ENCODE measurements around the gene SLC44A1.

Gene SLC44A1

GRCh38 chr9:105329719-105330062 lies 85.2 kb downstream of the SLC44A1 start:
- H2AK5ac ChIP-seq (ENCODE audit: low read length, severe bottlenecking): no peak overlapping the region
- H4K91ac ChIP-seq (ENCODE audit: low read length): no peak overlapping the region
- H2BK15ac ChIP-seq (ENCODE audit: low read depth, poor library complexity, severe bottlenecking): no peak overlapping the region
- peak; percentile 16 for DNase-seq
- H3K27me3 ChIP-seq (ENCODE audit: control insufficient read depth in 1 of 2, insufficient read depth in 1 of 2, low read length in 2 of 2): no peaks in the 10 kb centered on the region
- H3K14ac ChIP-seq (ENCODE audit: low read length in 2 of 2): no peak overlapping the region
- no peaks in the 10 kb centered on the region for H3K4me1 ChIP-seq (ENCODE audit: control insufficient read depth, insufficient read depth, low read depth, low read length)
- no peak overlapping the region for H3K4me2 ChIP-seq (ENCODE audit: low read length, poor library complexity, severe bottlenecking)
- H3K4ac ChIP-seq (ENCODE audit: low read depth in 1 of 2, low read length in 2 of 2): no peak overlapping the region
- H3K9ac ChIP-seq (ENCODE audit: low read length): peak overlapping the region; percentile 91
- no peak overlapping the region for H2BK5ac ChIP-seq (ENCODE audit: low read depth, low read length, poor library complexity, severe bottlenecking)
- H3K4me3 ChIP-seq (ENCODE audit: insufficient read depth in 1 of 2, low read depth in 1 of 2, low read length in 2 of 2): peak overlapping the region in 1 of 2 experiments; percentile 64
- peak overlapping the region in 1 of 2 experiments; percentile 9 for H3K18ac ChIP-seq (ENCODE audit: low read depth in 1 of 2, low read length in 2 of 2)
- no peak overlapping the region for H3K23ac ChIP-seq (ENCODE audit: low read length in 2 of 2)
- H2BK120ac ChIP-seq (ENCODE audit: low read depth, low read length): no peak overlapping the region
- no peak overlapping the region for H2AFZ ChIP-seq (ENCODE audit: low read depth, low read length)
- WGBS: 96% methylated on average over 1 of the region's 1 CpG
- H3K36me3 ChIP-seq (ENCODE audit: control insufficient read depth in 1 of 2, insufficient read depth in 2 of 2, low read depth in 1 of 2, low read length in 2 of 2): peaks cover 0 to 6% of the 10 kb centered on the region in 2 experiments
- no peak overlapping the region for H2BK12ac ChIP-seq (ENCODE audit: low read length in 2 of 2)
- H3K79me1 ChIP-seq (replicated peaks; ENCODE audit: low read length, poor library complexity, severe bottlenecking): peaks cover 6% of the 10 kb centered on the region
- H3K27ac ChIP-seq (ENCODE audit: low read length, poor library complexity, severe bottlenecking): no peak overlapping the region
- H3K9me3 ChIP-seq (ENCODE audit: control insufficient read depth, low read length): peaks cover 4% of the 10 kb centered on the region
- H4K8ac ChIP-seq (ENCODE audit: low read length): no peak overlapping the region

GRCh38 chr9:105330201-105330600 lies 85.8 kb downstream of the SLC44A1 start:
- Histone ChIP-seq H3K23ac (ENCODE audit: low read length in 2 of 2) (no peak overlapping the region), H4K91ac (ENCODE audit: low read length) (no peak overlapping the region), H3K27ac (ENCODE audit: low read length, poor library complexity, severe bottlenecking) (no peak overlapping the region), H3K14ac (ENCODE audit: low read length in 2 of 2) (no peak overlapping the region), H3K18ac (ENCODE audit: low read depth in 1 of 2, low read length in 2 of 2) (no peak overlapping the region), H2BK120ac (ENCODE audit: low read depth, low read length) (no peak overlapping the region), H2BK5ac (ENCODE audit: low read depth, low read length, poor library complexity, severe bottlenecking) (no peak overlapping the region), H3K9me3 (ENCODE audit: control insufficient read depth, low read length) (no peaks in the 10 kb centered on the region), H3K9ac (ENCODE audit: low read length) (peak overlapping the region; percentile 91), H3K4ac (ENCODE audit: low read depth in 1 of 2, low read length in 2 of 2) (no peak overlapping the region), H3K36me3 (ENCODE audit: control insufficient read depth in 1 of 2, insufficient read depth in 2 of 2, low read depth in 1 of 2, low read length in 2 of 2) (peaks cover 0 to under 1% of the 10 kb centered on the region in 2 experiments), H2BK12ac (ENCODE audit: low read length in 2 of 2) (no peak overlapping the region), H2AFZ (ENCODE audit: low read depth, low read length) (no peak overlapping the region), H2BK15ac (ENCODE audit: low read depth, poor library complexity, severe bottlenecking) (no peak overlapping the region), H2AK5ac (ENCODE audit: low read length, severe bottlenecking) (no peak overlapping the region), H3K27me3 (ENCODE audit: control insufficient read depth in 1 of 2, insufficient read depth in 1 of 2, low read length in 2 of 2) (no peaks in the 10 kb centered on the region), H3K79me1 (replicated peaks; ENCODE audit: low read length, poor library complexity, severe bottlenecking) (peaks cover 6% of the 10 kb centered on the region), H3K4me1 (ENCODE audit: control insufficient read depth, insufficient read depth, low read depth, low read length) (no peaks in the 10 kb centered on the region), H4K8ac (ENCODE audit: low read length) (no peak overlapping the region), H3K4me2 (ENCODE audit: low read length, poor library complexity, severe bottlenecking) (no peak overlapping the region), H3K4me3 (ENCODE audit: insufficient read depth in 1 of 2, low read depth in 1 of 2, low read length in 2 of 2) (peak overlapping the region in 1 of 2 experiments; percentile 64)
- no peak for DNase-seq

GRCh38 chr9:105330755-105331154 lies 86.3 kb downstream of the SLC44A1 start:
- Histone ChIP-seq H2BK120ac (ENCODE audit: low read depth, low read length) (no peak overlapping the region), H3K9me3 (ENCODE audit: control insufficient read depth, low read length) (no peaks in the 10 kb centered on the region), H4K8ac (ENCODE audit: low read length) (no peak overlapping the region), H3K4me2 (ENCODE audit: low read length, poor library complexity, severe bottlenecking) (no peak overlapping the region), H2AK5ac (ENCODE audit: low read length, severe bottlenecking) (no peak overlapping the region), H3K27me3 (ENCODE audit: control insufficient read depth in 1 of 2, insufficient read depth in 1 of 2, low read length in 2 of 2) (no peaks in the 10 kb centered on the region), H2BK15ac (ENCODE audit: low read depth, poor library complexity, severe bottlenecking) (no peak overlapping the region), H3K4me3 (ENCODE audit: insufficient read depth in 1 of 2, low read depth in 1 of 2, low read length in 2 of 2) (no peak overlapping the region), H3K4me1 (ENCODE audit: control insufficient read depth, insufficient read depth, low read depth, low read length) (no peaks in the 10 kb centered on the region), H4K91ac (ENCODE audit: low read length) (no peak overlapping the region), H3K36me3 (ENCODE audit: control insufficient read depth in 1 of 2, insufficient read depth in 2 of 2, low read depth in 1 of 2, low read length in 2 of 2) (peaks cover 0 to 5% of the 10 kb centered on the region in 2 experiments), H3K4ac (ENCODE audit: low read depth in 1 of 2, low read length in 2 of 2) (no peak overlapping the region), H2BK5ac (ENCODE audit: low read depth, low read length, poor library complexity, severe bottlenecking) (no peak overlapping the region), H3K18ac (ENCODE audit: low read depth in 1 of 2, low read length in 2 of 2) (no peak overlapping the region), H3K79me1 (replicated peaks; ENCODE audit: low read length, poor library complexity, severe bottlenecking) (peaks cover 6% of the 10 kb centered on the region), H3K14ac (ENCODE audit: low read length in 2 of 2) (no peak overlapping the region), H3K27ac (ENCODE audit: low read length, poor library complexity, severe bottlenecking) (no peak overlapping the region), H2AFZ (ENCODE audit: low read depth, low read length) (no peak overlapping the region), H2BK12ac (ENCODE audit: low read length in 2 of 2) (no peak overlapping the region), H3K9ac (ENCODE audit: low read length) (peak overlapping the region; percentile 91), H3K23ac (ENCODE audit: low read length in 2 of 2) (no peak overlapping the region)
- no peak for DNase-seq

GRCh38 chr9:105331160-105331559 lies 86.7 kb downstream of the SLC44A1 start:
- Histone ChIP-seq H3K4me2 (ENCODE audit: low read length, poor library complexity, severe bottlenecking) (no peak overlapping the region), H3K27ac (ENCODE audit: low read length, poor library complexity, severe bottlenecking) (no peak overlapping the region), H4K91ac (ENCODE audit: low read length) (no peak overlapping the region), H3K36me3 (ENCODE audit: control insufficient read depth in 1 of 2, insufficient read depth in 2 of 2, low read depth in 1 of 2, low read length in 2 of 2) (peaks cover 0 to 7% of the 10 kb centered on the region in 2 experiments), H3K27me3 (ENCODE audit: control insufficient read depth in 1 of 2, insufficient read depth in 1 of 2, low read length in 2 of 2) (no peaks in the 10 kb centered on the region), H3K4me3 (ENCODE audit: insufficient read depth in 1 of 2, low read depth in 1 of 2, low read length in 2 of 2) (no peak overlapping the region), H2AK5ac (ENCODE audit: low read length, severe bottlenecking) (no peak overlapping the region), H2AFZ (ENCODE audit: low read depth, low read length) (no peak overlapping the region), H2BK15ac (ENCODE audit: low read depth, poor library complexity, severe bottlenecking) (no peak overlapping the region), H3K9me3 (ENCODE audit: control insufficient read depth, low read length) (no peaks in the 10 kb centered on the region), H4K8ac (ENCODE audit: low read length) (no peak overlapping the region), H3K79me1 (replicated peaks; ENCODE audit: low read length, poor library complexity, severe bottlenecking) (peaks cover 3% of the 10 kb centered on the region), H2BK12ac (ENCODE audit: low read length in 2 of 2) (no peak overlapping the region), H3K4me1 (ENCODE audit: control insufficient read depth, insufficient read depth, low read depth, low read length) (no peaks in the 10 kb centered on the region), H2BK120ac (ENCODE audit: low read depth, low read length) (no peak overlapping the region), H3K4ac (ENCODE audit: low read depth in 1 of 2, low read length in 2 of 2) (no peak overlapping the region), H3K23ac (ENCODE audit: low read length in 2 of 2) (no peak overlapping the region), H3K14ac (ENCODE audit: low read length in 2 of 2) (no peak overlapping the region), H3K9ac (ENCODE audit: low read length) (peak overlapping the region; percentile 91), H3K18ac (ENCODE audit: low read depth in 1 of 2, low read length in 2 of 2) (no peak overlapping the region), H2BK5ac (ENCODE audit: low read depth, low read length, poor library complexity, severe bottlenecking) (no peak overlapping the region)
- DNase-seq: no peak
- 100% methylated on average over 1 of the region's 3 CpGs for WGBS

Measured in mesenchymal stem cell (in vitro differentiated cells and primary cell).